Measurements from ENCODE around the gene BTBD9. TPM values are rescaled to one million over a fixed set of nuclear protein-coding genes. Genes with fewer than 3 reads are reported as not detected.

The BTBD9 gene
- total RNA-seq, 1 donor from 2014 or later = 10.3 TPM

DNA sequence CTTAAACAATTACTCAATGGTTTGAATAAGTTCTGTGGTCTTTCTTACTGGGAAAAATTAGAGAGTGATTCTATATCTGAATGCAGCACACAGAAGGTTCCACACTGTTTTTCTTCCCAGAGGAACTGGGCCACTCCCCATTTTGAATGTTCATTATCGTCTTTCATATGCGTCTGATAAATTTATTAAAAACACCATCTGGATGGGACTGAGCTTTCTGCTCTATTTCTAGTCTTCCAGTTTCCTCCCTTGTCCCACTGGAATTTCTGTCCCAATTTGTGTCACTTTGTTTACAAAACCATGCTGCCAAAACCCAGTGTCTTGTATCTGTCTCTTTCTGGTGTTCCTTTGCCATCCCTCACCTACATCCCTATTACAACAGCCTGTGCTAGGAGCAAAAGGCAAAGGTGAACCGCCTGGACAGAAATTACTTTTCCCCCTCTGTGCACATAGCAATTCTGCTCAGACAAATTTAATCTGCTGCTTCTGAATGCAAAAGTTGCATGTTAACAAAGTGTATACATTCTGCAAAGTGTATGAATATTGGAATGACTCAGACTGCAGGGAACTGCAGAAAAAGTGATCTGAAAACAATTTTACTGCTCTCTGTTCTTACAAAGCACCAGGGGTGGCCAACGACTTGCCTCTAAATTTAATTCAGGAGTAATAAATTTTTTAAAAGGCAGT lies 333.6 kb downstream of the BTBD9 start:
- Mint-ChIP-seq H3K4me3 (ENCODE audit: unreplicated experiment) (no peak overlapping the region), H3K27me3 (ENCODE audit: unreplicated experiment) (no peaks in the 10 kb centered on the region), H3K9me3 (ENCODE audit: unreplicated experiment) (no peaks in the 10 kb centered on the region), H3K4me1 (ENCODE audit: unreplicated experiment) (peaks cover 19% of the 10 kb centered on the region), H3K36me3 (ENCODE audit: low read depth, unreplicated experiment) (no peaks in the 10 kb centered on the region), H3K27ac (ENCODE audit: unreplicated experiment) (no peak overlapping the region)
- TF ChIP-seq, protein P1, sequence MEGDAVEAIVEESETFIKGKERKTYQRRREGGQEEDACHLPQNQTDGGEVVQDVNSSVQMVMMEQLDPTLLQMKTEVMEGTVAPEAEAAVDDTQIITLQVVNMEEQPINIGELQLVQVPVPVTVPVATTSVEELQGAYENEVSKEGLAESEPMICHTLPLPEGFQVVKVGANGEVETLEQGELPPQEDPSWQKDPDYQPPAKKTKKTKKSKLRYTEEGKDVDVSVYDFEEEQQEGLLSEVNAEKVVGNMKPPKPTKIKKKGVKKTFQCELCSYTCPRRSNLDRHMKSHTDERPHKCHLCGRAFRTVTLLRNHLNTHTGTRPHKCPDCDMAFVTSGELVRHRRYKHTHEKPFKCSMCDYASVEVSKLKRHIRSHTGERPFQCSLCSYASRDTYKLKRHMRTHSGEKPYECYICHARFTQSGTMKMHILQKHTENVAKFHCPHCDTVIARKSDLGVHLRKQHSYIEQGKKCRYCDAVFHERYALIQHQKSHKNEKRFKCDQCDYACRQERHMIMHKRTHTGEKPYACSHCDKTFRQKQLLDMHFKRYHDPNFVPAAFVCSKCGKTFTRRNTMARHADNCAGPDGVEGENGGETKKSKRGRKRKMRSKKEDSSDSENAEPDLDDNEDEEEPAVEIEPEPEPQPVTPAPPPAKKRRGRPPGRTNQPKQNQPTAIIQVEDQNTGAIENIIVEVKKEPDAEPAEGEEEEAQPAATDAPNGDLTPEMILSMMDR (IDR thresholded peaks at IDR 0.05; ENCODE audit: unreplicated experiment) = no peak
- DNase-seq (ENCODE audit: low spot score) = no peak

DNA sequence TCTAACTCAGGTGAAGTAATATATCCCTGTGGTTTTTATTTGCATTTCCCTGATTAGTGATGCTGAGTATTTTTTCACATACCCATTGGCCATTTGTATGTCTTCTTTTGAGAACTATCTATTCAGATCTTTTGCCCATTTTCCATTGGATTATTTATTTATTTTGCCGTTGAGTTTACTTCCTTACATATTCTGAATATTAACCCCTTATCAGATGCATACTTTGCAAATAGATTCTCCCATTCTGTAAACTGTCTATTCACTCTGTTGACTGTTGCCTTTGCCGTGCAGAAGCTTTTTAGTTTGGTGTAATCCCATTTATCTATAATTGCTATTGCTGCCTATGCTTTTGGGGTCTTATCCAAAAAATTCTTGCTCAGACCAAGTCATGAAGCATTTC lies 336.9 kb downstream of the BTBD9 start:
- Mint-ChIP-seq H3K9me3 (ENCODE audit: unreplicated experiment) (no peaks in the 10 kb centered on the region), H3K4me1 (ENCODE audit: unreplicated experiment) (peaks cover 23% of the 10 kb centered on the region), H3K27ac (ENCODE audit: unreplicated experiment) (no peak overlapping the region), H3K27me3 (ENCODE audit: unreplicated experiment) (no peaks in the 10 kb centered on the region), H3K4me3 (ENCODE audit: unreplicated experiment) (no peak overlapping the region), H3K36me3 (ENCODE audit: low read depth, unreplicated experiment) (no peaks in the 10 kb centered on the region)
- DNase-seq (ENCODE audit: low spot score) = no peak
- TF ChIP-seq, protein P1 (IDR thresholded peaks at IDR 0.05; ENCODE audit: unreplicated experiment) = no peak

DNA sequence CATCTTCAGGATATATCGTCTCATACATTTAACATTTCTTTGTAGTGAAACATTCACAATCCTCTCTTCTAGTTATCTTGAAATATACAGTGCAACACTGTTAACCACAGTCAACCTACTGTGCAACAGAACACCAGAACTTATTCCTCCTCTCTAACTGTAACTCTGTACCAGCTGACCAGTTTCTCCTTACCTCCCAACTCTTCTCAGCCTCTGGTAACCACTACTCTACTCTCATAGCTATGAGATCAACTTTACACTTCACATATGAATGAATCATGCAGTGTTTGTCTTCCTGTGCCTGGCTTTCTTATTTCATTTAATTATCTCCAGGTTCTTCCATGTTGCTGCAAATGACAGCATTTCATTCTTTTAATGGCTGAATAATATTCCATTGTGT lies 337.6 kb downstream of the BTBD9 start:
- Mint-ChIP-seq H3K36me3 (ENCODE audit: low read depth, unreplicated experiment) (no peaks in the 10 kb centered on the region), H3K27me3 (ENCODE audit: unreplicated experiment) (no peaks in the 10 kb centered on the region), H3K9me3 (ENCODE audit: unreplicated experiment) (no peaks in the 10 kb centered on the region), H3K4me3 (ENCODE audit: unreplicated experiment) (no peak overlapping the region), H3K4me1 (ENCODE audit: unreplicated experiment) (peaks cover 16% of the 10 kb centered on the region), H3K27ac (ENCODE audit: unreplicated experiment) (no peak overlapping the region)
- TF ChIP-seq, protein P1 (IDR thresholded peaks at IDR 0.05; ENCODE audit: unreplicated experiment) = no peak
- DNase-seq (ENCODE audit: low spot score) = no peak

DNA sequence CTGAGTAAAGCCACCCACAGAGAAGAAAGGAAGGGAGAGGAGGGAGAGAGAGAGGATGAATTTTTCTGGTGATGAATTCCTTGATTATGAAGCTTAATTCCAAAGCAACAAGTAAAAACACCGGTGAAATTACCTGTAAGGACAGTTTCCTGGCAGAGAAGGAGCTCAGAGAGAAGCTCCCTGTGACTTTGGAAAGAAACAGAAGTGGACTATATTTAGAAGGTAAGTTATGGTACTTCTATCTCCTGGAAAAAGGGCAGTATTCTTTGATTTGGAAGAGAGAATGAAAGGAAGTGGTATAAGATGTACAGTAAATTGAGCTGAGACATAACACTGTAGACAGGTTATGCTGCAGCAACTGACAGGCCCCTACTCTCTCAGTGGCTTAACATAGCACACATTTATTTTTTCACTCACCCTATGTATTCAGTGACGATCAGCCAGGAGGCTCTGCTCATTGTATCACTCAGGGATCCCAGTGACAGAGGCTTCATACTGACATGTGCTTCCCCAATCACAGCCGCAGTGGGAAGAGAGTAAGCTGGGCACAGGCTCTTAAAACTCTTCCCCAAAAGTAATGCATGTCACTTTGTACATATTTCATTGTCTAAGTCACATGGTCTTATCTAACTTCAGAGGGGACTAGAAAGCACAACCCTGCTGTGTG lies 349.5 kb downstream of the BTBD9 start:
- TF ChIP-seq, protein P1 (IDR thresholded peaks at IDR 0.05; ENCODE audit: unreplicated experiment) = no peak
- no peak overlapping the region for H3K4me3 Mint-ChIP-seq (ENCODE audit: unreplicated experiment)
- no peak for DNase-seq (ENCODE audit: low spot score)
- no peaks in the 10 kb centered on the region for H3K27me3 Mint-ChIP-seq (ENCODE audit: unreplicated experiment)
- H3K36me3 Mint-ChIP-seq (ENCODE audit: low read depth, unreplicated experiment) = no peaks in the 10 kb centered on the region
- H3K4me1 Mint-ChIP-seq (ENCODE audit: unreplicated experiment) = peaks cover 7% of the 10 kb centered on the region
- H3K27ac Mint-ChIP-seq (ENCODE audit: unreplicated experiment) = no peak overlapping the region
- H3K9me3 Mint-ChIP-seq (ENCODE audit: unreplicated experiment) = no peaks in the 10 kb centered on the region

DNA sequence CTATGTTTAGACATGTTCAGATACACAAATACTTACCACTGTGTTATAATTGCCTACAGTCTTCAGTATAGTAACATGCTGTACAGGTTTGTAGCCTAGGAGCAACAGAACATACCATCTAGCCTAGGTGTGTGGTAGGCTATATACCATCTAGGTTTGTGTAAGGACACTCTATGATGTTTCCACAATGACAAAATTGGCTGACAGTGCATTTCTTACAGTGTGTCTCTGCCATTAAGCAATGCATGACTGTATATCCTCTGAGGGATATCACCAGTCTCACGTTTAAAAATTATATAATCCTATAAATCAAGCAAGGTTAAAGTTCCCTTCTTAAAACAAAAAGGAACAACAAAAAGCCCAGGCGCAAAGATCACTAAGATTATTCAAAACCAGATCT lies 352.2 kb downstream of the BTBD9 start:
- Mint-ChIP-seq H3K9me3 (ENCODE audit: unreplicated experiment) (no peaks in the 10 kb centered on the region), H3K4me1 (ENCODE audit: unreplicated experiment) (peaks cover 16% of the 10 kb centered on the region), H3K27me3 (ENCODE audit: unreplicated experiment) (no peaks in the 10 kb centered on the region), H3K36me3 (ENCODE audit: low read depth, unreplicated experiment) (no peaks in the 10 kb centered on the region), H3K27ac (ENCODE audit: unreplicated experiment) (no peak overlapping the region), H3K4me3 (ENCODE audit: unreplicated experiment) (no peak overlapping the region)
- TF ChIP-seq, protein P1 (IDR thresholded peaks at IDR 0.05; ENCODE audit: unreplicated experiment) = no peak
- DNase-seq (ENCODE audit: low spot score) = no peak

Data from endothelial cell (in vitro differentiated cells).